Thoracic aorta (tissue), 2 donors: Measurements from ENCODE around the gene NAPA. TPM values are rescaled to one million over a fixed set of nuclear protein-coding genes. Genes with fewer than 3 reads are reported as not detected.

Experiments used
- ATAC-seq: fragments of 150-250 bp; one replicate; pipeline ENCODE4 v1.8.0; 2017; ENCODE audit warnings: low read depth; ENCODE audit not compliant: insufficient number of reproducible peaks, low FRiP score
- DNase-seq: peaks from one replicate; pipeline ENCODE4 v3.0.0-alpha.2; 2020; ENCODE audit warnings: low spot score
- H3K27ac ChIP-seq, 2 donors: fragments of 200-600 bp; sonication (generic); 1 replicate in 1 of 2; 2 replicates in 1 of 2; pipeline ENCODE4 v1.5.1; 2016; ENCODE audit warnings: mild to moderate bottlenecking in 2 of 2, moderate library complexity in 2 of 2
- H3K27me3 ChIP-seq: fragments of 200-600 bp; sonication (generic); replicated peaks from 2 replicates; pipeline ENCODE4 v1.6.0; 2016; ENCODE audit warnings: mild to moderate bottlenecking; ENCODE audit not compliant: insufficient read depth
- H3K36me3 ChIP-seq: fragments of 200-600 bp; sonication (generic); one replicate; pipeline ENCODE4 v1.5.1; 2016
- H3K4me1 ChIP-seq, 2 donors: fragments of 200-600 bp; sonication (generic); 1 replicate in 1 of 2; 2 replicates in 1 of 2; pipeline versions ENCODE4 v1.5.1 to v1.6.0; 2016; ENCODE audit warnings: low read depth in 2 of 2, mild to moderate bottlenecking in 1 of 2; ENCODE audit not compliant: control insufficient read depth in 1 of 2
- H3K4me3 ChIP-seq: fragments of 200-600 bp; sonication (generic); 2 replicates; pipeline ENCODE4 v1.5.1; 2016; ENCODE audit warnings: mild to moderate bottlenecking
- H3K9me3 ChIP-seq: fragments of 200-600 bp; sonication (generic); 2 replicates; pipeline ENCODE4 v1.5.1; 2016
- CTCF ChIP-seq: fragments of 200-600 bp; sonication (generic); IDR thresholded peaks from one replicate; pipeline ENCODE4 v1.5.1; 2019; ENCODE audit warnings: antibody characterized with exemption
- total RNA-seq, 2 donors: library from RNA; depleted of rRNA; stranded (reverse); fragments of >200 nt; gene quantifications; one replicate each; pipeline versions ENCODE4 v1.1.0 to v1.2.3, GENCODE V29; 2016

NAPA gene
- total RNA-seq, 2 donors from 2014 or later, result 107 to 147 TPM

- DNase-seq (no peak), ATAC-seq (no peak)
- Histone ChIP-seq H3K4me1 (peaks cover 0 to 2% of the 10 kb centered on the region in 2 donors), H3K36me3 (no peaks in the 10 kb centered on the region), H3K27me3 (peaks cover 4% of the 10 kb centered on the region), H3K4me3 (no peak overlapping the region), H3K9me3 (no peaks in the 10 kb centered on the region), H3K27ac (no peak overlapping the region)
- TF ChIP-seq CTCF, result no peak
Measured at GRCh38 chr19:47438793-47439220, 76.1 kb downstream of the NAPA start.

Other genes starting within 250 kb of the NAPA start
- 10 to 100 TPM; 10.3 to 18.6 TPM for gene INAFM1, start 240.2 kb downstream of the NAPA start, total RNA-seq
- gene C5AR1, start 205.2 kb downstream of the NAPA start, total RNA-seq, result 10 to 100 TPM; 37.6 to 51.9 TPM
- gene C5AR2, start 182.9 kb downstream of the NAPA start, total RNA-seq, result 10 to 100 TPM; 10.3 to 25.7 TPM
- gene DHX34, start 165.7 kb downstream of the NAPA start, total RNA-seq, result 10 to 100 TPM; 20.4 to 21.3 TPM
- gene MEIS3, start 95.5 kb downstream of the NAPA start, total RNA-seq, result 10 to 100 TPM in 1 of 2 donors, 1 to 10 TPM in 1; 6.4 to 11.5 TPM
- gene SLC8A2, start 43.2 kb downstream of the NAPA start, total RNA-seq, result under 1 TPM in 1 of 2 donors, not detected in 1; 0.28 TPM
- 1 to 10 TPM in 1 of 2 donors, under 1 TPM in 1; 0.95 to 1.2 TPM for gene KPTN, start 30.8 kb downstream of the NAPA start, total RNA-seq
- not detected for gene ZNF541, start 58.1 kb upstream of the NAPA start, total RNA-seq
- 10 to 100 TPM; 10.8 to 18.4 TPM for gene BICRA, start 94.1 kb upstream of the NAPA start, total RNA-seq
- gene EHD2, start 198.4 kb upstream of the NAPA start, total RNA-seq, result 100 to 1,000 TPM; 141 to 195 TPM
- 100 to 1,000 TPM; 189 to 220 TPM for gene NOP53, start 230.5 kb upstream of the NAPA start, total RNA-seq